Activated B cell treated with CpG ODN at 0.5 μM for 24 hours (primary cell): ENCODE measurements around the gene SNX12. TPM values are rescaled to one million over a fixed set of nuclear protein-coding genes. Genes with fewer than 3 reads are reported as not detected.

ENCODE experiments used
- ATAC-seq: fragments of 200-7000 bp; cut with Tn5 transposase; one replicate; pipeline ENCODE4 v1.10.0; 2021; ENCODE audit warnings: low read depth, mild to moderate bottlenecking, moderate library complexity
- CTCF ChIA-PET: fragments of 350-600 bp; sonication (Branson Sonifier 250); formaldehyde crosslinking; loops from one replicate; lab custom pipeline; 2021; ENCODE audit warnings: antibody characterized with exemption; lab: Charles Lee
- POLR2A ChIA-PET: fragments of 350-600 bp; sonication (Branson Sonifier 250); formaldehyde crosslinking; loops from one replicate; lab custom pipeline; 2021; ENCODE audit warnings: antibody characterized with exemption; lab: Charles Lee
- DNase-seq: peaks from one replicate; pipeline ENCODE4 v3.0.0; 2022
- H3K27ac Mint-ChIP-seq: one replicate; pipeline ENCODE4 v1.8.0; 2020; ENCODE audit warnings: mixed read lengths
- H3K27me3 Mint-ChIP-seq: one replicate; pipeline ENCODE4 v1.8.0; 2021; ENCODE audit warnings: mixed read lengths
- H3K36me3 Mint-ChIP-seq: one replicate; pipeline ENCODE4 v1.8.0; 2021; ENCODE audit warnings: low read depth, mixed read lengths
- H3K4me1 Mint-ChIP-seq: one replicate; pipeline ENCODE4 v1.8.0; 2021; ENCODE audit warnings: mixed read lengths
- H3K4me3 Mint-ChIP-seq: one replicate; pipeline ENCODE4 v1.8.0; 2020; ENCODE audit warnings: mild to moderate bottlenecking, mixed read lengths
- H3K9me3 Mint-ChIP-seq: one replicate; pipeline ENCODE4 v1.8.0; 2020; ENCODE audit warnings: mixed read lengths
- intact Hi-C: fragments of 100-400 bp; cut with micrococcal nuclease; formaldehyde crosslinking; loops from one replicate; pipeline ENCODE4 v1.15.1; 2024
- total RNA-seq: library from RNA; stranded (reverse); gene quantifications from 2 replicates; pipeline ENCODE4 v1.2.3, GENCODE V29; 2022
- TF ChIP-seq, protein P1 (sequence below): fragments of 200-600 bp; IDR thresholded peaks from one replicate; pipeline ENCODE4 v1.8.0; 2022; ENCODE audit warnings: antibody characterized with exemption, mild to moderate bottlenecking

The SNX12 gene
- total RNA-seq, 1 donor from 2014 or later, result 44.8 TPM

DNA sequence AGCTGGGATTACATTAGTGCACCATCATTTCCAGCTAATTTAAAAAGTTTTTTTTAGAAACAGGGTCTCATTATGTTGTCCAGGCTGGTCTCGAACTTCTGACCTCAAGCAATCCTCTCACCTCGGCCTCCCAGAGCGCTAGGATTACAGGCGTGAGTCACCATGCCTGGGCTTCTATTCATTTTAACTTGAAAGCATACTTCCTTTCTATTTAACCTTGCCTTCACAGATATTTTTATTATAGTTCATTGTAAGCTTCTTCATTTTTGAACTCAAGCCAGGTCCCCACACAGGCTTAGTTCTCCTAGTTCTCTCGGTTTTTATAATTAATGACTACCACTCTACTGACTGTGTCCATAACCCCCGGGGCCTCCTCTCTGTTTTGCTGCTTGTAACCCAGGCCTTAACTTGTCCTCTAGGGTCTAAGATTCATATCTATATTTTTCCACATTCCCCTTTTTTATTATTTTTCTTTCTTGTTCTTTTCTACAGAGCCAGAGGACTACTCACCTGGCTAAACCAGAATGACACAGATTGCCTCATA lies 50.7 kb downstream of the SNX12 start:
- ChIA-PET CTCF (no interaction called here), POLR2A (no interaction called here)

More for the DNA sequence above, 50.7 kb downstream of the SNX12 start:
- ATAC-seq (no peak), DNase-seq (no peak)
- Mint-ChIP-seq H3K27ac (no peak overlapping the region), H3K4me1 (no peaks in the 10 kb centered on the region), H3K27me3 (no peaks in the 10 kb centered on the region), H3K36me3 (no peaks in the 10 kb centered on the region), H3K9me3 (no peaks in the 10 kb centered on the region), H3K4me3 (no peak overlapping the region)
- TF ChIP-seq, protein P1, sequence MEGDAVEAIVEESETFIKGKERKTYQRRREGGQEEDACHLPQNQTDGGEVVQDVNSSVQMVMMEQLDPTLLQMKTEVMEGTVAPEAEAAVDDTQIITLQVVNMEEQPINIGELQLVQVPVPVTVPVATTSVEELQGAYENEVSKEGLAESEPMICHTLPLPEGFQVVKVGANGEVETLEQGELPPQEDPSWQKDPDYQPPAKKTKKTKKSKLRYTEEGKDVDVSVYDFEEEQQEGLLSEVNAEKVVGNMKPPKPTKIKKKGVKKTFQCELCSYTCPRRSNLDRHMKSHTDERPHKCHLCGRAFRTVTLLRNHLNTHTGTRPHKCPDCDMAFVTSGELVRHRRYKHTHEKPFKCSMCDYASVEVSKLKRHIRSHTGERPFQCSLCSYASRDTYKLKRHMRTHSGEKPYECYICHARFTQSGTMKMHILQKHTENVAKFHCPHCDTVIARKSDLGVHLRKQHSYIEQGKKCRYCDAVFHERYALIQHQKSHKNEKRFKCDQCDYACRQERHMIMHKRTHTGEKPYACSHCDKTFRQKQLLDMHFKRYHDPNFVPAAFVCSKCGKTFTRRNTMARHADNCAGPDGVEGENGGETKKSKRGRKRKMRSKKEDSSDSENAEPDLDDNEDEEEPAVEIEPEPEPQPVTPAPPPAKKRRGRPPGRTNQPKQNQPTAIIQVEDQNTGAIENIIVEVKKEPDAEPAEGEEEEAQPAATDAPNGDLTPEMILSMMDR, result no peak
- intact Hi-C loops, result no loop called here

Other genes with a start within 250 kb of the SNX12 start
- not detected in 2 replicates for gene TEX11, start 159.6 kb downstream of the SNX12 start, total RNA-seq
- 0.12 TPM in 1 of 2 replicates, not detected in the other for gene SLC7A3, start 137.2 kb downstream of the SNX12 start, total RNA-seq
- 10.1 and 16.1 TPM in 2 replicates for gene FOXO4, start 27.5 kb upstream of the SNX12 start, total RNA-seq
- gene CXorf65, start 38.4 kb upstream of the SNX12 start, total RNA-seq, result 10.0 and 14.5 TPM in 2 replicates
- gene IL2RG, start 43.2 kb upstream of the SNX12 start, total RNA-seq, result 261 and 264 TPM in 2 replicates
- 81.7 and 102 TPM in 2 replicates for gene MED12, start 50.3 kb upstream of the SNX12 start, total RNA-seq
- gene NLGN3, start 76.5 kb upstream of the SNX12 start, total RNA-seq, result 0.46 and 0.67 TPM in 2 replicates
- gene GJB1, start 154.9 kb upstream of the SNX12 start, total RNA-seq, result not detected in 2 replicates
- 27.9 and 28.2 TPM in 2 replicates for gene ZMYM3, start 185.8 kb upstream of the SNX12 start, total RNA-seq
- gene NONO, start 215.3 kb upstream of the SNX12 start, total RNA-seq, result 398 and 462 TPM in 2 replicates
- gene ITGB1BP2, start 233.4 kb upstream of the SNX12 start, total RNA-seq, result 2.8 and 6.7 TPM in 2 replicates